ENCODE results near the gene MGMT.

Gene MGMT

GRCh38 chr10:129770286-129770685 is 303.2 kb downstream of the MGMT start:
- no peak for DNase-seq

- DNase-seq = no peak
Measured at GRCh38 chr10:129771024-129771423, 304.0 kb downstream of the MGMT start.

GRCh38 chr10:129771576-129771975 is 304.5 kb downstream of the MGMT start:
- DNase-seq = no peak

- DNase-seq = no peak
Measured at GRCh38 chr10:129771991-129772431, 305.0 kb downstream of the MGMT start.

GRCh38 chr10:129772468-129773358 is 305.7 kb downstream of the MGMT start:
- no peak for DNase-seq

- no peak for DNase-seq
Measured at GRCh38 chr10:129773359-129773990, 306.4 kb downstream of the MGMT start.

GRCh38 chr10:129774082-129774735 is 307.2 kb downstream of the MGMT start:
- DNase-seq = no peak

GRCh38 chr10:129774736-129775401 is 307.8 kb downstream of the MGMT start:
- DNase-seq = no peak

GRCh38 chr10:129775681-129776080 is 308.6 kb downstream of the MGMT start:
- DNase-seq = no peak

GRCh38 chr10:129777687-129778086 is 310.6 kb downstream of the MGMT start:
- DNase-seq = no peak

- DNase-seq = no peak
Measured at GRCh38 chr10:129778571-129778970, 311.5 kb downstream of the MGMT start.

GRCh38 chr10:129779126-129780111 is 312.4 kb downstream of the MGMT start:
- no peak for DNase-seq

- no peak for DNase-seq
Measured at GRCh38 chr10:129780198-129780597, 313.2 kb downstream of the MGMT start.

GRCh38 chr10:129780901-129781795 is 314.1 kb downstream of the MGMT start:
- no peak for DNase-seq

- DNase-seq = no peak
Measured at GRCh38 chr10:129784291-129784690, 317.2 kb downstream of the MGMT start.

- no peak for DNase-seq
Measured at GRCh38 chr10:129784891-129785290, 317.9 kb downstream of the MGMT start.

GRCh38 chr10:129785536-129785981 is 318.5 kb downstream of the MGMT start:
- DNase-seq = no peak

GRCh38 chr10:129786216-129786615 is 319.2 kb downstream of the MGMT start:
- no peak for DNase-seq

GRCh38 chr10:129787557-129787956 is 320.5 kb downstream of the MGMT start:
- DNase-seq = no peak
